ENCODE data around the gene GMIP.
"Not testable (repeated sequence)": the region's sequence is repeated elsewhere in the genome, so short reads cannot be mapped to it uniquely, and the experiment has no call there.

The GMIP gene, protein sequence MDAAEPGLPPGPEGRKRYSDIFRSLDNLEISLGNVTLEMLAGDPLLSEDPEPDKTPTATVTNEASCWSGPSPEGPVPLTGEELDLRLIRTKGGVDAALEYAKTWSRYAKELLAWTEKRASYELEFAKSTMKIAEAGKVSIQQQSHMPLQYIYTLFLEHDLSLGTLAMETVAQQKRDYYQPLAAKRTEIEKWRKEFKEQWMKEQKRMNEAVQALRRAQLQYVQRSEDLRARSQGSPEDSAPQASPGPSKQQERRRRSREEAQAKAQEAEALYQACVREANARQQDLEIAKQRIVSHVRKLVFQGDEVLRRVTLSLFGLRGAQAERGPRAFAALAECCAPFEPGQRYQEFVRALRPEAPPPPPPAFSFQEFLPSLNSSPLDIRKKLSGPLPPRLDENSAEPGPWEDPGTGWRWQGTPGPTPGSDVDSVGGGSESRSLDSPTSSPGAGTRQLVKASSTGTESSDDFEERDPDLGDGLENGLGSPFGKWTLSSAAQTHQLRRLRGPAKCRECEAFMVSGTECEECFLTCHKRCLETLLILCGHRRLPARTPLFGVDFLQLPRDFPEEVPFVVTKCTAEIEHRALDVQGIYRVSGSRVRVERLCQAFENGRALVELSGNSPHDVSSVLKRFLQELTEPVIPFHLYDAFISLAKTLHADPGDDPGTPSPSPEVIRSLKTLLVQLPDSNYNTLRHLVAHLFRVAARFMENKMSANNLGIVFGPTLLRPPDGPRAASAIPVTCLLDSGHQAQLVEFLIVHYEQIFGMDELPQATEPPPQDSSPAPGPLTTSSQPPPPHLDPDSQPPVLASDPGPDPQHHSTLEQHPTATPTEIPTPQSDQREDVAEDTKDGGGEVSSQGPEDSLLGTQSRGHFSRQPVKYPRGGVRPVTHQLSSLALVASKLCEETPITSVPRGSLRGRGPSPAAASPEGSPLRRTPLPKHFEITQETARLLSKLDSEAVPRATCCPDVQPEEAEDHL

DNA sequence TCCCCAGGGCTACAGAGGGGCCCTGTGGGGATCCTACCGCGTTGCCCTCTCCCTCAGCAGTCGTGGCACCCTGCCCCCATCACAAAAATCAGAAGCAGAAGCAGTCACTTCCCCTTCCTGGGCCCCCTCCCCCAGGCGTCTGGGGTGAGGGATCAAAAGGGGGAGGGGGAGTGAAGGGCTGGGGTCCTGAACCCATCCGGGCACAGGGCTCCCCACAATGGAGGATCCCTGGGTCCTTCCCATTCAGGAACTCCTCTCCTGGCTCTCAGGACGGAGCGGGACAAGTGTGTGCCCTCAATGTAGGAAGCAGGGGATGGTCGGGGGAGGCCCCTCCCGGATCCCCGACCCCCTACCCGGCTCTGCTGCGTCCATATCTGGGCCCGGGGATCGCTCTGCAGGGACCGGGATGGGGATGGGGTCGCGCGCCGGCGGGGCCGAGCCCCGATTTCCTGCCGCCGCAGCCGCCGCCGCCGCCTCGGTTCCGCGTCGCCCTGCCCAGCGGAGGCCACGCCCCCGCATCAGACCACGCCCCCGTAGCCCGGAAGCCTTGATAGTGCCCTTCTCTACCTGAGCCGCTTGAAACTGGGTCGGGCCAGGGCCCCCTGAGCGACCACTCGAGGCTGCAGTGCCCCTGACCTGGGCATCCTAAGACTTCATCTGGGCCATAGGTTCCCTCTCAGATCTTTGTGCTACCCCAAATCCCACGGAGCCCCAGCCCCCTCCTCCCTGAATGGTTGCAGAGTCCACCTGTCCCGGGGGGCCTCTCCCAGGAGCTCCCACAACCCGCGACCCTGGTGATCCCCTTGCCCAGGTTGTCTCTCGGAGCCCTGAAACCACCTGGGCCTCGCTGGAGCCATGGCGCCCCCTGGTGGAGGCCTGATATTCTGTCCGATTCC, at the start of gene GMIP:
GMIP (minus strand) TSS at position 500 of the 896 bp plus-strand sequence; CDS start at position 372, 128 bp downstream.
- peak; percentile 88 for DNase-seq (ENCODE audit: low read depth)

DNA sequence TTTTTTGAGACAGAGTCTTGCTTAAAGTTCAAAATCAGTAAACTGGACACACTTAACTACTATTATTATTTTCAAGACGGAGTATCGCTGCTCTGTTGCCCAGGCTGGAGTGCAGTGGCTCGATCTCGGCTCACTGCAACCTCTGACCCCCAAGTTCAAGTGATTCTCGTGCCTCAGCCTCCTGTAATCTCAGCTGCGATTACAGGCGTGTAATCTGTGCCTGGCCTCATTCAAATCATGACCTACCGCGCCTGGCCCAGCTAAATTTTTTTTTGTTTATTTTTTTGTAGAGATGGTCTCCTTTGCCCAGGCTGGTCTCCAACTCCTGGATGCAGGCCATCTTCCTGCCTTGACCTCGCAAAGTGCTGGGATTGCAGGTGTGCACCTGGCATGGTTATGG, 48.2 kb upstream of the GMIP start:
- DNase-seq (ENCODE audit: low read depth): no peak

DNA sequence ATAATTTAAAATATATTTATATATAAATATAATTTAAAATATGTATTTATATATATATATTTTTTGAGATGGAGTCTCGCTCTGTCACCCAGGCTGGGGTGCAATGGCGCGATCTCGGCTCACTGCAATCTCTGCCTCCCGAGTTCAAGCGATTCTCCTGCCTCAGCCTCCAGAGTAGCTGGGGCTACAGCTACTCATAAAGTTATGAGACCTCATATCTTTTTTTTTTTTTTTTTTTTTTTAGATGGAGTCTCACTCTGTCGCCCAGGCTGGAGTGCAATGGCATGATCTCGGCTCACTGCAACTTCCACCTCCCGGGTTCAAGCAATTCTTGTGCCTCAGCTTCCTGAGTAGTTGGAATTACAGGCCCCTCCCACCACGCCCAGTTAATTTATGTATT, 45.6 kb upstream of the GMIP start:
- DNase-seq (ENCODE audit: low read depth): not testable (repeated sequence)

DNA sequence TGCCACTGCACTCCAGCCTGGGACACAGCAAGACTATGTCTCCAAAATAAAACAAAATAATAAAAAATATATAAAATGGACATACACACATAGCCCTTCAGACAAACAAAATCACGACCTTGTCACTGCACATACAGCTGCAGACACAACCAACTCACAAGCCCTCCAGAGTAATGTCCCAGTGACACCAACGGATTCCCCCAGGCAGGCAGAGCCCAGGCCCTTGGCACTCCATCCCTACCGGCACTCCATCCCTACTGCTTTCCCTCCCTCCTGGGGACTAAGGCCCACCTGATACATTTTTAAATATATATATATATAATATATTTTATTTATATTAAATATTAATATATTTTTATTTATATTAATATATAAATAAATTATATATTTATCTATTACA, 43.6 kb upstream of the GMIP start:
- DNase-seq (ENCODE audit: low read depth): no peak

DNA sequence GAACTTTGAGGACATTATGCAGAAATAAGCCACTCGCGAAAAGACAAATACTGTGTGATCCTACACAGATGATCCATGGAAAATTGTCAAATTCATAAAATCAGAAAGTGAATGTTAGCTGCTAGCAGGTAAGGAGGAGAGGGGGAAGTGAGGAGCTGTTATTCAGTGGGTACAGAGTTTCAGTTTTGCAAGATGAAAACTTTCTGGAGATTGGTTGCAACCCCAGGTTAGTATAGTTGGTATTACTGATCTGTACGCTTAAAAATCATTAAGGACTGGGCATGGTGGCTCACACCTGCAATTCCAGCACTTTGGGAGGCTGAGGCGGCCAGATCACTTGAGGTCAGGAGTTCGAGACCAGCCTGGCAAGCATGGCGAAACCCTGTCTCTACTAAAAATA, 43.1 kb upstream of the GMIP start:
- no peak for DNase-seq (ENCODE audit: low read depth)

DNA sequence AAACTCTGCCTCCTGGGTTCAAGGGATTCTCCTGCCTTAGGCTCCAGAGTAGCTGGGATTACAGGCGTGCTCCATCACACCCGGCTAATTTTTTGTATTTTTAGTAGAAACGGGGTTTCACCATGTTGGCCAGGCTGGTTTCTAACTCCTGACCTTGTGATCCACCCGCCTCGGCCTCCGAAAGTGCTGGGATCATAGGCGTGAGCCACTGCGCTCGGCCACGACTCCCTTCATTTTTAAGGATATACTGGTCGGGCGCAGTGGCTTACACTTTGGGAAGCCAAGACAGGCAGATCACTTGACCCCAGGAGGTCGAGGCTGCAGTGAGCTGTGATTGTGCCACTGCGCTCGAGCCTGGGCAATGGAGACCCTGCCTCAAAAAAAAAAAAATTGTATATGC, 42.7 kb upstream of the GMIP start:
- DNase-seq (ENCODE audit: low read depth): not testable (repeated sequence)

DNA sequence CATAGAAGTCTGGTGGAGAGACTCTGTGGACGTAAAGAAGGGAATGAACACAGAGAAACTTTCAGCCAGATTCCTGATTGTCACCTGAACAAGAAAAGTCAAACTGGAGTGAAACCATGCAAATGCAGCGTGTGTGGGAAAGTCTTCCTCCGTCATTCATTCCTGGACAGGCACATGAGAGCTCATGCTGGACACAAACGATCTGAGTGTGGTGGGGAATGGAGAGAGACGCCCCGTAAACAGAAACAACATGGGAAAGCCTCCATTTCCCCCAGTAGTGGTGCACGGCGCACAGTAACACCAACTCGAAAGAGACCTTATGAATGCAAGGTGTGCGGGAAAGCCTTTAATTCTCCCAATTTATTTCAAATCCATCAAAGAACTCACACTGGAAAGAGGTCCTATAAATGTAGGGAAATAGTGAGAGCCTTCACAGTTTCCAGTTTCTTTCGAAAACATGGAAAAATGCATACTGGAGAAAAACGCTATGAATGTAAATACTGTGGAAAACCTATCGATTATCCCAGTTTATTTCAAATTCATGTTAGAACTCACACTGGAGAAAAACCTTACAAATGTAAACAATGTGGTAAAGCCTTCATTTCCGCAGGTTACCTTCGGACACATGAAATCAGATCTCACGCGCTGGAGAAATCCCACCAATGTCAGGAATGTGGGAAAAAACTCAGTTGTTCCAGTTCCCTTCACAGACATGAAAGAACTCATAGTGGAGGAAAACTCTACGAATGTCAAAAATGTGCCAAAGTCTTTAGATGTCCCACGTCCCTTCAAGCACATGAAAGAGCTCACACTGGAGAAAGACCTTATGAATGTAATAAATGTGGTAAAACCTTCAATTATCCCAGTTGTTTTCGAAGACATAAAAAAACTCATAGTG, 36.0 kb upstream of the GMIP start:
- no peak for DNase-seq (ENCODE audit: low read depth)

DNA sequence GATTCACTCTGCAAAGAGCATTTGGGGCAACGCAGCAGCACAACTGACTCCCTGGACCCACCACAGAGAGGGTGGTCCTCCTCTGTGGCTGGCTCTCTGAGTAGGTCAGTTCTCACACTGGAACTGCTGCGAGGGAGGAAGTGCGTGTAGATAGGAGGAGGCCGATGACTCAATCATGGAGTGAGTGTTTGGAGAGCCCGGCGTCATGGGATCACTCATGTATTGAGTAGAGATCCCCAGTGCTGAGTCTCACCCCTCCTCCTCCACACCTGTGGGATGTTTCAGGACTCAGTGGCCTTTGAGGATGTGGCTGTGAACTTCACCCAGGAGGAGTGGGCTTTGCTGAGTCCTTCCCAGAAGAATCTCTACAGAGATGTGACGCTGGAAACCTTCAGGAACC, 34.1 kb upstream of the GMIP start:
- no peak for DNase-seq (ENCODE audit: low read depth)

DNA sequence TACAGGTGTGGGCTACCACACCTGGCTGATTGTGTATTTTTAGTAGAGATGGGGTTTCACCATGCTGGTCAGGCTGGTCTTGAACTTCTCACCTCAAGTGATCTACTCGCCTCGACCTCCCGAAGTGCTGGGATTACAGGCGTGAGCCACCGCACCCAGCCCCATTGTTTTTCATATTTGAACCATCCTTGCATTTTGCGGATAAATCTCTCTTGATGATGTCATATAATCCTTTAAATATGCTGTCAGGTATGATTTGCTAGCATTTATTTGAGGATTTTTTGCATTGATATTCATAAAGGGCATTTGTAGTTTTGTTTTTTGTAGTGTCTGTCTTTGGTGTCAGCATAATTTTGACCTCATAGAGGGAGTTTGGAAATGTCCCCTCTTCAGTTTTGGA, 30.9 kb upstream of the GMIP start:
- DNase-seq (ENCODE audit: low read depth): no peak

DNA sequence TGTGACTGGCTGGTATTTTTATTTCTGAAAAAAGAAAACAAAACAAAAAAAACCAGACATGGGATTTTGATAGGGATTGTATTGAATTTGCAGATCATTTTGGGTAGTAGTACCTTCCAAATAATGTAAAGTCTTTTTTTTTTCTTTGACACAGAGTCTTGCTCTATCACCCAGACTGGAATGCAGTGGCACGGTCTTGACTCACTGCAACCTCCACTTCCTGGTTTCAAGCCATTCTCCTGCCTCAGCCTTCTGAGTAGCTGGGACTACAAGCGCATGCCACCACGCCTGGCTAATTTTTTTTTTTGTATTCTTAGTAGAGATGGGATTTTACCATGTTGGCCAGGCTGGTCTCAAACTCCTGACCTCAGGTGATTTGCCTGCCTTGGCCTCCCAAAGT, 29.4 kb upstream of the GMIP start:
- DNase-seq (ENCODE audit: low read depth): no peak

DNA sequence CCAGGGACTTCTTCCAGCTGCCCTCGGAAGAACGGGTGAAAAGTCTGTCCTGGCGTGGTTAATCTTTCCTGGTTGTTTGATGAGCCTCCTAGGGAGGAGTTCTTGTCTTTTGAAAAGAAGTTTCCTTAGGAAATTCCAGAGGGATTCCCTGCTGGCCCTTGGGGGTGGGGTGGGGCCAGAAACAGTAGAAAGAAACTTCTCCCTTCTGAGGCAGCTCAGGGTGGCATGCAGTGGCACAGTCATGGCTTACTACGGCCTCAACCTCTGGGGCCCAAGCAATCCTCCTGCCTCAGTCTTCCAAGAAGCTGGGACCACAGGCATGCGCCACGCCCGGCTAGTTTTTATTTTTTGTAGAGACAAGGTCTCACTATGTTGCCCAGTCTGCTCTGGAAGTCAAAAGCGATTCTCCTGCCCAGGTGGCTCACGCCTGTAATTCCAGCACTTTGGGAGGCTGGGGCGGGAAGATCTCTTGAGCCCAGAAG, 26.7 kb upstream of the GMIP start:
- DNase-seq (ENCODE audit: low read depth): no peak

DNA sequence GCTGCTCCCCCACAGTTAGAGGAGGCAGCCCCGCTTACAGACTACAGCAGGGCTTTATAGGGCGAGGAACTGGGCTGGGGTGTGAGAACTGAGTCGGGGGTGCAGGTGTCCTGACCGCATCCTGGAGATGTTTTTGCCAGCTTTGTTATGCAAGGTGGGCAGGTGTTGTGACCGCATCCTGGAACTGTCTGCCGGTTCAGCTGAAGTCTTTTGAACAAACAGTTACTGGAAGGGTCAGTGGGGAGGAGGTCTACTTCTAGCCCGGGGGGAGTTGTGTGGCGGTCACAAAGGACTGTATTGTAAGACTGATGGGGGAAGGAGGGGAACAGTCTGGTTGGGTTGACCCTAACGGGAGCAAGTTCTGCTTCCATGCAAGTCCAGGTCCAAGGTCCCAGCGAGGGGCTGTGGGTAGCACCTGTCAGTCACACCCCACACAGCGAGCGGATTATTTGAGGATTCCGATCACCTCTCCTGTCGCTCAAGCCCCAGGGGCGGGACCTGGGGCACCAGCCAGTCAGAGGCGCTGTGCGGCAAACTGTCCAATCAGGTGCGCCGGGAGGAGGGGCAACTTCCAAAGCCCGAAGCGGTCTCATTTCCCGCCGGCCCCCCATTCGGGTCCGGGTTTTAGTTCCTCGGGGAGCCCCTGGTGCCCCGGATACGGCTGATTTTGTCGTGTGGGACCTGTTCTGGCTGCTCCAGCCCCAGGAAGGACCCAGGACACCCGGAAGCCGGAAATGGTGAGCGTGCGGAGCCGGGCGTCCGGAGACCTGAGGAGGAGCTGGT, 25.0 kb upstream of the GMIP start, which contains the start of gene ZNF101:
ZNF101 (plus strand) TSS at position 610 of the 783 bp plus-strand sequence; CDS start at position 735, 125 bp downstream.
- peak; percentile 92 for DNase-seq (ENCODE audit: low read depth)

DNA sequence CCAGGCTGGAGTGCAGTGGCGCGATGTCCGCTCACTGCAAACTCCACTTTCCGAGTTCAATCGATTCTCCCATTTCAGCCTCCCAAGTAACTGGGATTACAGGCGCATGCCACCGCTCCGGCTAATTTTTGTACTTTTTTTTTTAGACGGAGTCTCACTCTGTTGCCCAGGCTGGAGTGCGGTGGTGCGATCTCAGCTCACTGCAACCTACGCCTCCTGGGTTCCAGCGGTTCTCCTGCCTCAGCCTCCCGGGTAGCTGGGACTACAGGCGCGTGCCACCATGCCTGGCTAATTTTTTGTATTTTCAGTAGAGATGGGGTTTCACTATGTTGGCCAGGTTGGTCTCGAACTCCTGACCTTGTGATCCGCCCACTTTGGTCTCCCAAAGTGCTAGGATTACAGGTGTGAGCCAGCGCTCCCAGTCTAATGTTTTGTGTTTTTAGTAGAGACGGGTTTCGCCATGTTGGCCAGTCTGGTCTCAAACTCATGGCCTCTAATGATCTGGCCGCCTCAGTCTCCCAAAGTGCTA, 22.0 kb upstream of the GMIP start:
- not testable (repeated sequence) for DNase-seq (ENCODE audit: low read depth)

DNA sequence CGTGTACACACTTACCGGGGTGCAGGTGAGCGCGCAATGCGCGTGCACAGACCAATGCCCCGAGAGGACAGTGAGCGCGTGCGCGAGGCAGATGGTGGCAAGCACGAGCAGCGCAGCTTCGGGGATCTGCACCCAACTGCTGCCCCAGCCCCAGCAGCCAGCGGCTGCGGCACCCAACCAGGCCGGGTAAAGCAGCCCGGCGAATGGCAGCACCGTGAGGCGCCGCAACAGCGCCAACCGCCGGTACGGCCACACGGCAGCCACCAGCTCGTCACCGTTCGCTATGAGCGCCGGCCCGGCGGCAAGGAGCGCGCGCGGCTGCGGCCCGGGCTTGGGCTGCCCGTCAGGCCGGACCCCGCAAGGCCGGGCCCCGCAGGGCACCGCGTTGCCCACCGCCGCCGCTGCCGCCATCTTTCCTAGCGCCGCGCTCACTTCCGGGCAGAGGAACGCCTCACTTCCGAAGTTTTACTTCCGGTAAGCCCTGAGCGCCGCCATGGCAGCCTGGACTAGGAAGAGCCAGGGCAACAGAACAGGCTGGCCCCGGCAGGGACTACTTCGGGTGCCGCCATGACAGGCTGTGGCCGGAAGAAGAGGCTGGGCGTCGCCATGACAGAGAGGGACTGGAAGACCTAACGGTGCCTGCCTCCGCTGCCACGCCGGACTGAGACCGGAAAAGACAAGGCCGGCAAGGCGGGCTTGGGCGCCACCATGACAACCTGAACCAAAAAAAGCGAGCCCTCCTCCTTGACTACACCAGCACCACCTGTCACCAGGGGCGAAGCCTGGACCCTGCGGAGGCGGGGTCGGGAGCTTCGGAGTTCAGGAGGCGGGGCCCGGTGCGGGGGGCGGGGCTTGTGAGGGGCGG, 20.0 kb upstream of the GMIP start, which contains the start of gene ATP13A1:
ATP13A1 (minus strand) TSS at position 421 of the 865 bp plus-strand sequence; CDS start at position 411, 10 bp downstream.
- peak; percentile 88 for DNase-seq (ENCODE audit: low read depth)

DNA sequence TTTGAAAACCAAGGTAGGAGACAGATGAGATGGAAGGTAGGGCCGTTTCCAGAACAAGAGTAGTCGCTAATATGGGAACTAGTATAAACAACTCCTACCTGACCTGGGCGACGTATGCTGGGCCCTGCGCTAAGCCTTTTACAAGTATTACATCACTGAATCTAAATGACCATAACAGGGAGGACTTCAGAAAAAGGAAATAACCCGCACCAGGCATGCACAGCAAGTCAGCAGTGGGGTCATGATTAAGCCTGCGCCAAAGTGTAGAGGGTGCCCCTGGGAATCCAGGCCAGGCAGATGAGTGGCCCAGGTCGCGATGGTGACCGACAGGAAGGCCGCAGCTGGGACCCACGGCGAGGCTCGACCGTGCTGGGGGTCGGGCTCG, 19.4 kb upstream of the GMIP start:
- no peak for DNase-seq (ENCODE audit: low read depth)

DNA sequence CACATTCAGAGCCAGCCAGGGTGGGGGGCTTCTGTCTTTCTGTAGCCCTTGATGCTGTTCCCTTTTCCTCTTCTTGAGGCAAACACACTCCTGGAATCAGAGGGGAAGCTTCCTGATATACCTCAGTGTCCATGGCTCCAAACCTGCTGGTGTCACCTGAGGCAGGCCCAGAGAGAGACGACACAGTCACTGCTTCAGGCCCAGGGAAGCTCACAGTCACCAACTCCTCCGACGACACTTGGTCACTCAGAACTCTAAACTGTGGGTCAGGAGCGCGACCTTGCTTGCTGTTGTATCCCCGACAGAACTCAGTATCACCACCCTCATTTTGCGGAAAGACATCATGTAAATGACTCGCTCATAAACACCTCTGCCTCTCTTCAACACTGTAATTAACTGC, 18.9 kb upstream of the GMIP start:
- no peak for DNase-seq (ENCODE audit: low read depth)

DNA sequence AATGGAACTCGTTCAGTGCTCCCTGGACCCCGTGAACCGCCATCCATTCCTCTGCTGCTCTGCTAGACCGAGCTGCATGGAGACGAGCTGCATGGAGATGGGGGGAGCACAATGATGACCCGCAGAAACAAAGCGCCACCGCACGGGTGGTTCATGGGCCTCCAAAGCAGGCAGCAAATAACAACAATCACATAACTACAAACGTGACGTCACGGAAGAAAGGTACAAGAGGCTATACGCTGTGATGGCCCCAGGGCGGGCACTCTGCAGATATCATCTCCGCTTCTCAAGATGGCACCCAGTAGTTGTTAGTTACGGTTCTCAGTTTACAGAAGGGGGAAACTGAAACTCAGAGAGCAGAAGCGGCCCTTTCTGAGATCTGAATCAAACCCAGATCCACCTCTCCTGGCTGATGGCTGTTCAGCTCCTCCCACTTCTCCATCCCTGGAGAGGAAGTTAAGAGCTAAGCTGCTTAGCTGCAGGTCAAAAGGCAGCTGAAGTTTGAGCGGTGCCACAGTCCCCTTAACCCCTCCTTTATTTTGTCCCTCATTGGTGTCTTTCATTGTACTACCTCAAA, 18.3 kb upstream of the GMIP start:
- no peak for DNase-seq (ENCODE audit: low read depth)

DNA sequence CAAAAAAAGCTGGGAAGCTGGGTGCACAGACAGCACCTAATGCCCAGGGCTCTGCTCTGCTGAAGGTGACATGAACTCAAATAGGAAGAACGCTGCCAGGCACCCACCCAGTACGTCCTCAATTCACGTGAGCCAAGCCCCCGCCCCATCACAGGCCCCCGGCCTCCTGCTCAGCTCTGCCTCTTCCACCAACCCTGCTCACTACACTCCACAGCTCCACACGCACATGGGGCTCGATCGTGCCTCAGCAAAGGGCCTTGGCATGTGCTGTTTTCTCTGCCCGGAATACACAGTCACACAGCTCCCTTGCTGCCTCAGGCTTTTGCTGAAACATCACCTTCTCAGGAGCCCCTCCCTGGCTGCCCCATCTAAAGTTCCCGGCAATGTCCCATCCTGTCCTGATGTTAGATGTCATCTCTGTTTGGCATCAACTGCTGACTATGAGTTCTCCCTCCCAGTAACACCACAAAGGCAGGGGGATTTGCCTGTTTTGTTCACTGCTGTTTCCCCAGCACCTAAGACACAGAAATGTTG, 17.8 kb upstream of the GMIP start:
- DNase-seq (ENCODE audit: low read depth): no peak

Measured in activated T-cell treated with anti-CD3 and anti-CD28 coated beads for 1 hour (primary cell).